Hypothalamus (tissue), 51 donors: ENCODE data around the gene FBXW11.
"Not testable (repeated sequence)": the region's sequence is repeated elsewhere in the genome, so short reads cannot be mapped to it uniquely, and the experiment has no call there.

Experiments
- DNase-seq, 51 donors: peaks; one replicate each; lab custom pipeline; 2025; lab: John Stamatoyannopoulos, UW

The FBXW11 gene

DNA sequence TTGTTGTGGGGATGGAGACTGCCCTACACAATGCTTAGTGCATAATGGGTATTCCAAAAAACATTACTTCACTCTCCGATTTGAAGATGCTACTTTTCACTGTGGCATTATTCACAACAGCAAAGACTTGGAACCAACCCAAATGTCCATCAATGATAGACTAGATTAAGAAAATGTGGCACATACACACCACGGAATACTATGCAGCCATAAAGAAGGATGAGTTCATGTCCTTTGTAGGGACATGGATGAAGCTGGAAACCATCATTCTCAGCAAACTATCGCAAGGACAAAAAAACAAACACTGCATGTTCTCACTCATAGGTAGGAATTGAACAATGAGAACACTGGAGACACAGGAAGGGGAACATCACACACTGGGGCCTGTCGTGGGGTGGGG lies 90.7 kb downstream of the FBXW11 start:
- not testable (repeated sequence) for DNase-seq

DNA sequence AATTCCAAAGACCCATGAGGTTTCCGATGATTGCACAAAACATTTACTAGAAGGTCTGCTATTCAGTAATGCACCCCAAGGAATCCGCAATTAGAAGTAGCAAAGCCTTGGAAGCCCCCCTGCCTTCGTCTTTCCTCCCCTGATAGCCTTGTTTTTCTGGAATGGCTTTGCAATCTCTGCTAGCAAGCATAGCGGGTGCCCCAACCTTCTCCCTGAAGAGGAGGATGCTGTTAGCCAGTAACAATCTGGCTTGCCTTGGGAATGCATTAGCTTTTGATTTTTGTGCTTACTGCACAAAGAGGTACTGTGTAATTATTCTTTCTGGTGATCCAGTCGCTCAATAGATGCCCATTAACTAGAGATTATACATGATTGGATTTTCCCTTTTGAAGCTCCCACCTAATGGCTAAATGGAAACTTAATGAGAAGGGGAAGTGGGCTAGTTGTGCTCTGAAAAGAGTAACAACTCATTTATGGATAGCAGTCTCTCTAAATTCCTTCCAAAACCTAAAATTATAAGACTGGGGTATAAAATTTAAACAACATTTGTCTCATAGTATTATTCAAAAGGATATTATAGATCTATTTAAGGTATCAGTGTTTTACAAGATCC lies 91.6 kb downstream of the FBXW11 start:
- DNase-seq, result peak in 1 of 51 donors; percentile 8

DNA sequence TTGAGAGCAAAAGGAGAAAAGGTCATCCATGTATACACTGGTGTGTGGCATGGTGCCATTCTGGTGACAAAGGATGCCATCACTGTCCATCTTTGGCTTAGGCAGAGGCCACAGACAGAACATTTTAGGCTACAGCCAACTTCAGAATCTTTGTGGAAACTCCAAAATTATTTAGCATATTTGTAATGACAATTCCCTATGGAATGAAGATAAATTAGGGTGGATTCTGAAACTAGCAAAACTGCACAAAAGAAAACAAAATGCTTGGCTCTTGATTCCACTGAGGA lies 92.5 kb downstream of the FBXW11 start:
- DNase-seq, result no peak

DNA sequence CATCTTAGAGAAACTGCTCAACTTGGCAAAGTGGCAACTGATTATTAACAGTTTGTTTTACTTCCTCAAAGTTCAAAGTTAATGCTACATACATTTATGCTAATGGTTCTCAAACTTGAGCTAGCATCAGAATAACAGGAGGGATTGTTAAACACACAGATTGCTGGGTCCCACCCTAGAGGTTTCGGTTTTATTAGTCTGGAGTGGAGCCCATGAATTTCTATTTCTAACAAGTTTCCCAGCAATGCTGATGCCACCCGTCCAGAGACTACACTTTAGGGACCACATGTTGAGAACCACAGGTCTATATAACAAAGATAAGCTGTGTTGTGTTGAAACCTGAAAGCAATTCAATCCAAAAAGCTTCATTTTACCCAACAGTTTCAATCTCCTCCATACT lies 95.3 kb downstream of the FBXW11 start:
- DNase-seq, result no peak

DNA sequence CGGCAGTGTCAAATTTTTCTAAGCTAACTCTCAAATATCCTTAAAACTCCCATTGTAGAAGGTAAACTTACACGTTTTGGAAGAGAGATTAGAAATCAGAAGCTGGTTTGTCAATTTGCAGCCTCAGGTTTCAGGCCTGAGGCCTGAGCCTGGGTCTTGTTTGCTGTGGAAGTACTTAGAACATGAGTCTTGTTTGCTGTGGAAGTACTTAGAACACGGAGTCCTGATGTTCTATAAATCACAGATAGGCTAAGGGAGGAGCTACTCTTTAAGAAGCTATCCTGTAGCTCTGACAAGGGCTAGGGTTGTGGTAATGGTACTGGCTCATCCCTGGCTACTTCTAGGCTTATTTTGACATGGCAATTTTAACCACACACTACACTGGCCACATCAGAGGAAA lies 97.8 kb downstream of the FBXW11 start:
- no peak for DNase-seq

DNA sequence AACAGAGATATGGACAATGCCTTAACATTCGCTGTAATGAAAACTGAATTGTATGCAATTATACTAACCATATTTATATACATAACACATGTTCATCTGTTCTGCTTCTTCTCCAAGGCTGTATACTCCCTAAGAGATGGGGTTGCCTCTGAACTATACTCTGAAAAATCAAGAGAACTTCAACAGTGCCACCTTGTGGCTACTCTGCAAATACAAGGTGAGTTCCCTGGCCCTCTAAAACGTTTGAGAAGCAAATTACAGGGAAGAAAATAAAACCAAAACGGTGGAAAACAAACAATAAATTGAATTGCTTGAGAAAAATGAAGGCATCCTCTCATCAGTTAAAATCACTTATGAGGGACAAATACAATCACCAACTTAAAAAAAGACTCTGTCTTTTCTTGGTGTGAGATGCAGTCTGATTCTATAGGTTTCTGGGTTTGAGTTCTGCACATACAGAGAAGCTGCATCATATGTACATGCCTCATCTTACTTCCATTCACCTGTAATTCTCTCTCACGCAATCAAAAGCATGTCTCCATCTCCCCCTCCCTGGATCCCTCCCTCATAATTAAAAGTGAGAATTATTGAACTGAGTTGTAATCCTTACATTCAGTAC lies 98.6 kb downstream of the FBXW11 start:
- peak in 10 of 51 donors; percentile 1 to 49 (median 13) for DNase-seq

DNA sequence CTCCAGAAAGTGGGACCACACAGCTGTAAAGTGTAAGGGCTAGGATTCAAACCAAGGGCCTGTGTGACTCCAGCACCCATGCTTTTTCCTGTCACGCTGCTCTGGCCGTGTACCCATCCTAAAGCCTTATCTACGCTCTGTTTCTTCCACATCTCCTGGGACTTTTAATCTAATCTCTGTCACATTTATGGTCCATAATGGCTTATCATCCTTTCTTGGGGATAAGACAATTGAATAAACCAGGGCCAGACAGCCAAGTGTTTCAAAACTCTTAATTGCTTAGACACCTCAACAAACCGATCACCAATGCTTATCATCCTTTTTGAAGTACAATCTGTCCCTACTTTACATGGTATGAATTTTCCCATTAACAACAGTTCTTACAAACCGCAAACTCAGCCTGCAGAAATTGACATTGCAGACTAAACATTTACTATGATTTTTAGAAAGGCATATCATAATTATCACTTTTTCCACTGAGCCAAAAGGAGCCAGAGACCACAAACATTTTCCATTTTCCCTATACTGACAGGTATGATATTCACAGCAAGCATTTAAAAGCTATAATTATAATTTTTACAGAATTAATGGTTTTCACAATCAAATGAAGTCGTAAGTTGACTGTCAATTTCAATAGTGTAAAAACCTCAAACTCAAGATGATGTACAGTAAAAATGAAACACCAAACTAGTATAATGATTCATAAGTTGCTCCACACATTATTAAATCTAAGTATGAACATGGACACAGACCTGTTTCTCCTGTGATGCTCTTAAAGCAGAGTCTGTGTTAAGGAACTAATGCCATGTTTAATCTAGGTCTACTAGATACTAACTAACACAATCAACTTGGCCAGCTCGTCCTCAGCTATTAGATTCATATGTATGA lies 99.5 kb downstream of the FBXW11 start:
- DNase-seq, result no peak

DNA sequence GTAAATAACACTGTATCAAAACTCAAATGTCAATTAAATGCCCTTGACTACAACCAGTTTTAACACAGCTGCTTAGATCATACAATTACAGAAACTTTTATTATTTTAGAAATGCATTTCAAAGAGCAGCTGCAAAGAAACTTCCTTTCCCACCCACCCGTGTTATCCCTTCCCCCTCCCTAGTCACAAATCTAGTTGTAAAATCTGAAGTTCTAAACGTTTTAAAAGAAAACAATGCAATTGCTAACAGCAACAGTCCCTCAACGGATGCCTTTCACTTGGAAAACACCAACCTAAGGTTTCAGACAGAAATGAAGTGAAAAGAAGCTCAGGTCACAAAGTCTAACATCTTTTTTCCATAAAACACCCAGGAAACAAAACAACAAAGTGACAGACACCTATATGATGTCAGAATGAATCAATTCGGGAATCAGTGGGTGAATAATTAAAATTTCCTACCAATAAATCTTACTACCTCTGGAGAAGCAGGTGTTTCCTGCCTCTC lies 100.3 kb downstream of the FBXW11 start:
- no peak for DNase-seq

DNA sequence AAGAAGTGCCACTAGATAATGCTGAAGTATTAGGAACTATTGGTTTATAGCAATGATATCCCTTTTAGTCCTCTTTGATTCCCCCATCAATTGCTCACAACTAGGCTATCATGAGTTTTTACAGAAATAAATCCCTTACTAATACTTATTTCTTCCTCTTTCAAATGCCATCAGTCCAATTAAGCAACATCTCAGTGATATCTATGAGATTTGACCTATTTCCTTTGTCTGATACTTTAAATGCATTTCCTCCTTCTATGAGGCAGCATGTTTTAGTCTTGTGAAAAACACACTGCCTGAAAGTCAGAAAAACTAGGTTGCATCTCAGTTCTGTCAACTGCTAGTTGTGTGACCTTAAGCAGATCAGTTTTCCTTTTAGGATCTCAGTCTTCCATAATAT lies 101.6 kb downstream of the FBXW11 start:
- no peak for DNase-seq

DNA sequence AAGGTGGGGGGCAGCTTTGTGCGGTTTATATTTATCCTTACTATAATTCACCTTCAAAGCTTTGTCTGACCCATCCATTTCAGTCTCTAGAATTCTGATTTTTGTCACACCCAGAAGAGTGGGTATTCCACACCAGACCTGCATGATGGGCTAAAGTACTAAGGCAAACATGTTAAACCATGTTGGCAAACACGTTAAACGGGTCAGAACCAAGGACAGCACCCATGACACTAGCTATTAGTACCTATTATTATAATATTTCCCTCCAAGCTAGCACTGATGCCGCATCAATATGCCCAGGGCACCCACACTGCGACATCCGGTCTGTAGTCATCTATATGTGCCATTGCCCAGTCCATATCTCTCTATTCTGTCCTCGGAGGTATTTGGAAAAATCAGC lies 104.7 kb downstream of the FBXW11 start:
- no peak for DNase-seq

DNA sequence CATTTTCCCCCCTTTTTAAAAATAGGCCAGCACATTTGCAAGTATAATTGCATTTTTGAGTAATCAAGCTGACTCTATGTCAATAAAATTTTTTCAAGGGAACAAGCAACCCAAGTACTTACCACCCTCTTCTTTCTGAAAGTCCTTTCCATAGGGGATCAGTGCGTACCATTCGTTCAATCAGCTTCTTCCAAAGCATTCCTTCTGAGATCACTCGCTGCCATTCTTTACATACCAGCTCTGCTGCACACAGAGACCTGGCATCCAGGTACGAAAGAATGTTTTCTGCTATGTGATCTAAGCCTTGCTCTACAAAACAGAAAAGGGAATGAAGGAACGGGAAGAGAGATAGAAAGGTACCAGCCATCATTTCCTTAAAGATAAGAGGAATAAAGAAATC lies 106.6 kb downstream of the FBXW11 start:
- no peak for DNase-seq

DNA sequence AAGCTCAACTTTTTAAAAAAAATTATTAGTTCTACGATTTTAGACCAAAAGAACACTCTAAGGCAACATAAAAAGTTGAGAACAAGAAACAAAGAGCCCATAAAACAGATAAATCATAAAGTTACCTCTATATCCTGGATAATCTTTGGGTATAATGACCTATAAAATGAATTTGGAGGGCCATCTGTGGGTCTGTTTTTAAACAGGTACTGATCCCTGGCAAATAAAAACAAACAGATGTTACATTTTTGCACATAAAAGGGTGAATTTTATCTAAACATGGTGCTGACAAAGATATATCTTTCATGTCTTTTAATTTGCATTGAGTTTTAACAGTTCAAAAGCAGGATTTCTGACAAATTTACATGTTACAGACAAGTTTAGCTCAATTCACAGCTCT lies 107.6 kb downstream of the FBXW11 start:
- no peak for DNase-seq

DNA sequence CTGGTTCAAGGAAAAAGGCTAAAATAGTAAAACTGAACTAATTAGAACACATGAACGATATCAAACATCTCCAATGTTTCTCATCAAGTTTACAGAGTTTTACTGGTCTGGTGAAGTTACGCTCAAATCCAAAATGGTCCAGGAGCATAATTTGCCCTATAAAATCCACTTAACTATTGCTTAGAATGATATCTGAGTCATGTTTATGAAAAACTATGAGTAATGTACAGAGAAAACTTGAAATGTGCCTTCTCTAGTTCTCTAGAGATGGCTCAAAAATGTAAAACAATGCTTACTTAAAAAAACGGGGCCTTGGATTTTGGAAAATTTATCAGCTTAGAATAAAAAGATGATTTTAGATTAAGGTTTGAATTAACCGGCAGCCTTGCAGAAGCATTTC lies 108.1 kb downstream of the FBXW11 start:
- DNase-seq, result no peak

DNA sequence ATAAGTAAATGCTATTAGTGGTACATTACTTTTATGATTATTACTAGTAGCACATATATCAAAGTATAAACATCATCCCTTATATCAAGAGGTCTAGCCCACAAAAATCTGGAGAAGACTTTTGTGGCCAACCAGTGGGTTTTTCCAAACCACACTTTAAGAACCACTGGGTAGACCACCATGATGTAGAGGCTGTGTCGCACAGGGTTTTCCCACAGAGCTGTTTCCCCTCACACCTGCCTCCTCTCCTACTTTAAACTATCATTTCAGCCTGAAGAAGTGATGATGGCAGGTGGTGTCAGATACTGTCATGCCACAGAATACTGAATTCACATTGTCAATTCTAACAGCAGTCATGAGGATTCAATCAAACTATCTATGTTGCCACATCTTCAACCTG lies 109.2 kb downstream of the FBXW11 start:
- no peak for DNase-seq

DNA sequence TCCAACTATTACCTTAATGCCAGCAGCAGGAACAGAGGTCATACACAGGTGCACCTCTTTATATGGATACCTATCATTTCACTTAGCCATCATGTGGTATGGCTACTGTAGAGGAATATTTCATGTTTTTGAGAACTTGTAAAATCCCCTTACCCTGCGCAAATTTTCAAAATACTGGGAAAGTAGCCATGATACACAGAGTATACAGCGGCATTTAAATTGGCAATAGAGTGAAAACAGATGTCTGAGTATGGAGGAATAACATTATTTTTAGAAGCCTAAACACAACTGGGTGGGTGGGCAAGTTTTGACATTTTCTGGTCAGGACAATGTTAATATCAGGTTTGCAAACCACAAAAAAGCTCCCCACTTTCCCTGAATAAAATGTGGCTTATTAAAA lies 111.4 kb downstream of the FBXW11 start:
- no peak for DNase-seq

DNA sequence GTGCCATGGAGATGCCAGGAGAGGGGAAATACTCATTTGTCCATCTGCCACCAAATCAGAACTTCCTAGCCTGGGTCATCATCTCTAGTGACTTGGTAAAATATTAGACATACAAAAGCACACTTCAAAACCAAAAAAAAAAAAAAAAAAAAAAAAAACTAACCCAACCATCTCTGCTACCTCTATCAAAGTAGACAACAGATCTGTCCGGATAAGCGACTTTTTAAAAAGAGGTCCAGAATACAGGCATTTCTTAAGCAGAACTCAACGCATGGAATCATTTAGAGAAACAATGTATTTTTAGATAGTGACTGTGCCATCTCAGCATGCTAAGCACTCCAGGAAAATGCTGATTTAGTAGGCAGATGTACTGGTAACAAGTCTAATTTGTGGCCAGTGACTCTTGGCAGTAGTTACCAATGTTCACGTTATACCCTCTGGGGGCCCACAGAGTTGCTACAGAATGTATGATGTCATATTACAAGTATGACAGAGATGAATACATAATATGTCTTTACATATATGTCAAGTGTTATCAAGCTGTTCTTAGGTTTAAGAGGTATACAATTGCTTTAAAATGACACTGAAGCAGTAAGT lies 113.0 kb downstream of the FBXW11 start:
- DNase-seq, result no peak

DNA sequence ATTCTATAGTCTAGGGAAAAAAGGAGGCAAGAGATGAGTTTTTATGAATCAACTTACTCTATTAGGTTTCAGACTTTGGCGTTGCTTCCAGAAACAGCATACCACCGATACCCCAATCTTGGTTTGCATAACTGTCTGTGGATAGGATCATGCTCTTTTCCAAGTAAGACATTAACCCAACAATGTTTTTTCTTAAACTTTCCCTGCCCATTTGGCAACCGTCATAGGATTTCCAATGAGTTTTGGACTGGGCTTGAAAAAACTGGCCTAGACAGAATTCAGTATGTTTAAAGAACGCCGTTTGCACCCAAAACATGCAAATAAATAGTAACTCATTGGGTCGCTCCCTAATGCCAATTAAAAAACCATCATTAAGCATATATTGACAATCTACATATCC lies 114.8 kb downstream of the FBXW11 start:
- DNase-seq, result no peak

DNA sequence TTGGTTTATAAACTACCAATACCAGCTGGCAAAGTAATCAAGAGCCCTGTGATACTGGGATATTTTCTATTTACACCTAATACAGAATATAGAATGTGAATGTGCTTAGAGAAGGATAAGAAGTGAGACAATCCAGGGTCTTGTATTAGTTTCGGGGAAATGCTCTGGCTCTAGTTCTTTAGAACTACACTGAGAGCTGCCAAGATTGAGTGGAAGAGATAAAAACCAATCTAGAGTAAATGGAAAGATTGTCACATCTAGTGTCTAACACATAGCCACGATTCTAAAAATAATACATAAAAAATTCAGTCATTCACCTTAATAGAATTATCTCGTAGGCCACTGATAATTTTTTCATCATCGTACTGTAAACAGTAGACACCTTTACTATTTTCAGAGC lies 115.3 kb downstream of the FBXW11 start:
- DNase-seq, result no peak

DNA sequence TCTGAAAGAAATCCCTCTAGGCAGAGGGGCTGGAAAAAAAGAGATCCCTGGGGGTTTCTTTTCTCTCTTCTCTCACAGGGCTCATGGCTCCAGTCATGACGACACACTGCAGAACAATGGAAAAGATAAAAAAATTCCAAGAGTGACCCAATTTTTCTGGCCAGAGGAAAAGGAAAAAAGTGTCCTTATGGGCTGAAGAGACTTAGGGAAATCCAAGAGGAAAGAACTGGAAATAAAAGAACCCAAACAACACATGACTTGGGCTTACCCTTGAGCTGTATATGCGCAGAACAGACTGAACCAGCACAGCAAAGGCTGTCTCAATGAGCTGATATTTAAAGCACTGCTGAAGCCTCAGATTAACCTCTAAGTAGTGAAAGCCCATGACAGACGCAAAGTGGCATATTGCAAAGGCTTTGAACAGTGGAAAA lies 118.4 kb downstream of the FBXW11 start:
- DNase-seq, result no peak

DNA sequence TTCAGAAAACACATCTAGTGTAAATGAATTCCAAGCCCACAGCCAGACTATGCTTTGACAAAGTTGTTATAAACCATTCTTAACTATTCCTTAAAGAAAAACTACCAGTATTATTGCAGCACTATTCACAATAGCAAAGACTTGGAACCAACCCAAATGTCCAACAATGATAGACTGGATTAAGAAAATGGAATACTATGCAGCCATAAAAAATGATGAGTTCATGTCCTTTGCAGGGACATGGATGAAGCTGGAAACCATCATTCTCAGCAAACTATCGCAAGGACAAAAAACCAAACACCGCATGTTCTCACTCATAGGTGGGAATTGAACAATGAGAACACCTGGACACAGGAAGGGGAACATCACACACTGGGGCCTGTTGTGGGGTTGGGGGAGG lies 120.4 kb downstream of the FBXW11 start:
- DNase-seq, result not testable (repeated sequence)

DNA sequence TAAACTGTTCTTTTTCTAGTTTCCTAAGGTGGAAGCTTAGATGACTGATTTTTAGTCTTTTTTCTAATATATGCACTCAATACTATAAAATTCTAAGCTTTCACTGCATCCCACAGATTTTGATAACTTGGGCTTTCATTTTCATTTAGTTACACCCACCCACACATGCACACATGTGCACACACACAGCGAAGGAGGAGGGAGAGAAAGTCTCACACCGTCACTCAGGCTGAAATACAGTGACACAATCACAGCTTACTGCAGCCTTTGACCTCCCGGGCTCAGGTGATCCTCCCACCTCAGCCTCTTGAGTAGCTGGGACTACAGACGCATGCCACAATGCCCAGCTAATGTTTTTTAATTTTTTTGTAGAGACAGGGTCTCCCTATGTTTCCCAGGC lies 124.3 kb downstream of the FBXW11 start:
- no peak for DNase-seq

DNA sequence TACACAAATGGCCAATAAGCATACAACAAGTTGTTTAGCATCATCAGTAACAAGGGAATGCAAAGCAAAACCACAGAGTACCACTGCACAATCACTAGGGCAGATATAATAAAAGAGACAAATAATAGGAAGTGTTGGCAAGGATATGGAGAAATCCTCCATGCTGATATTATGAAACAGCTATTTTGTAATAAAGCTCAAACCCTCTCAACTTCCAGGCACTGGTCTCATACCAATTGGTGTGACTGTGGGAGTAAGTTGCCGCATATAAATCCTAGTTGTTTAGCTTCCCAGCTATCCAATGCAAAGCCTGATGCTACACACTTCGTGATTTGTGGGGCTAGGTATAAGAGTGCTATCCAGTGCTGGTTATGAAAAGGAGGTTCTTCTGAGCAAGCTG lies 132.2 kb downstream of the FBXW11 start:
- DNase-seq, result no peak
